Retinal pigment epithelial cell (primary cell): ENCODE data around the gene YIPF6.
"Not testable (repeated sequence)": the region's sequence is repeated elsewhere in the genome, so short reads cannot be mapped to it uniquely, and the experiment has no call there.

Experiments
- DNase-seq: peaks from one replicate; pipeline ENCODE4 v3.0.0-alpha.2; 2010; ENCODE audit warnings: low read depth
- H3K4me3 ChIP-seq: 2 replicates; pipeline ENCODE4 v1.5.1; 2011; ENCODE audit warnings: mild to moderate bottlenecking, low read length, control low read depth, moderate library complexity
- CTCF ChIP-seq: conservative IDR thresholded peaks from 2 replicates; pipeline ENCODE4 v1.5.1; 2011; ENCODE audit warnings: low read depth, low read length, control low read depth, inconsistent platforms

YIPF6 gene

GRCh38 chrX:68536884-68537283 is 38.0 kb downstream of the YIPF6 start:
- DNase-seq = no peak
- no peak for TF ChIP-seq CTCF
- no peak overlapping the region for H3K4me3 ChIP-seq

- no peak for DNase-seq
- no peak for TF ChIP-seq CTCF
Observed at GRCh38 chrX:68550193-68550592, 51.3 kb downstream of the YIPF6 start.

GRCh38 chrX:68556036-68556435 is 57.2 kb downstream of the YIPF6 start:
- H3K4me3 ChIP-seq = no peak overlapping the region
- no peak for TF ChIP-seq CTCF
- no peak for DNase-seq

More at GRCh38 chrX:68550193-68550592, 51.3 kb downstream of the YIPF6 start:
- no peak overlapping the region for H3K4me3 ChIP-seq

- not testable (repeated sequence) for DNase-seq, H3K4me3 ChIP-seq
Observed at GRCh38 chrX:68557126-68557525, 58.3 kb downstream of the YIPF6 start.

GRCh38 chrX:68559905-68560304 is 61.1 kb downstream of the YIPF6 start:
- DNase-seq, H3K4me3 ChIP-seq: not testable (repeated sequence)

GRCh38 chrX:68568136-68568535 is 69.3 kb downstream of the YIPF6 start:
- no peak for TF ChIP-seq CTCF
- no peak for DNase-seq
- H3K4me3 ChIP-seq = no peak overlapping the region

GRCh38 chrX:68570598-68570997 is 71.7 kb downstream of the YIPF6 start:
- no peak overlapping the region for H3K4me3 ChIP-seq
- no peak for DNase-seq
- no peak for TF ChIP-seq CTCF

- no peak for DNase-seq
Observed at GRCh38 chrX:68571292-68571609, 72.4 kb downstream of the YIPF6 start.

More at GRCh38 chrX:68571292-68571609, 72.4 kb downstream of the YIPF6 start:
- TF ChIP-seq CTCF = no peak
- H3K4me3 ChIP-seq = no peak overlapping the region
